Renal cortical epithelial cell (primary cell): ENCODE measurements around the gene PFDN1. TPM values are rescaled to one million over a fixed set of nuclear protein-coding genes. Genes with fewer than 3 reads are reported as not detected.

ENCODE experiments used
- DNase-seq: peaks from one replicate; pipeline ENCODE4 v3.0.0-alpha.2; 2011; ENCODE audit warnings: low read depth
- total RNA-seq: library from RNA; depleted of rRNA; stranded (reverse); fragments of >200 nt; gene quantifications from 2 replicates; pipeline ENCODE4 v1.2.3, GENCODE V29; 2014

PFDN1 gene
- total RNA-seq, 1 donor from 2014 or later = 76.4 TPM

- DNase-seq = no peak
Observed at GRCh38 chr5:140239461-140239860, 63.4 kb downstream of the PFDN1 start.

- no peak for DNase-seq
Observed at GRCh38 chr5:140238756-140239155, 64.1 kb downstream of the PFDN1 start.

- no peak for DNase-seq
Observed at GRCh38 chr5:140236891-140237598, 65.9 kb downstream of the PFDN1 start.

GRCh38 chr5:140235791-140236551 lies 66.9 kb downstream of the PFDN1 start:
- no peak for DNase-seq

- no peak for DNase-seq
Observed at GRCh38 chr5:140234377-140234989, 68.4 kb downstream of the PFDN1 start.

- DNase-seq = no peak
Observed at GRCh38 chr5:140232731-140233130, 70.2 kb downstream of the PFDN1 start.

- no peak for DNase-seq
Observed at GRCh38 chr5:140230373-140230772, 72.5 kb downstream of the PFDN1 start.

- no peak for DNase-seq
Observed at GRCh38 chr5:140228364-140228837, 74.5 kb downstream of the PFDN1 start.

- no peak for DNase-seq
Observed at GRCh38 chr5:140227046-140227445, 75.9 kb downstream of the PFDN1 start.

GRCh38 chr5:140225396-140225795 lies 77.5 kb downstream of the PFDN1 start:
- DNase-seq = no peak

GRCh38 chr5:140224658-140225057 lies 78.2 kb downstream of the PFDN1 start:
- DNase-seq = no peak

- no peak for DNase-seq
Observed at GRCh38 chr5:140223567-140223966, 79.3 kb downstream of the PFDN1 start.

GRCh38 chr5:140222416-140222815 lies 80.5 kb downstream of the PFDN1 start:
- DNase-seq = peak; percentile 57

GRCh38 chr5:140221697-140222223 lies 81.1 kb downstream of the PFDN1 start:
- DNase-seq = peak; percentile 82

- no peak for DNase-seq
Observed at GRCh38 chr5:140220698-140221064, 82.2 kb downstream of the PFDN1 start.

- peak; percentile 86 for DNase-seq
Observed at GRCh38 chr5:140220032-140220697, 82.7 kb downstream of the PFDN1 start.

- peak; percentile 83 for DNase-seq
Observed at GRCh38 chr5:140219068-140219991, 83.6 kb downstream of the PFDN1 start.

- DNase-seq = no peak
Observed at GRCh38 chr5:140217299-140218026, 85.4 kb downstream of the PFDN1 start.

GRCh38 chr5:140216478-140217074 lies 86.3 kb downstream of the PFDN1 start:
- no peak for DNase-seq

GRCh38 chr5:140215276-140215675 lies 87.6 kb downstream of the PFDN1 start:
- no peak for DNase-seq
